HG03378 (cell line): ENCODE results near the gene RASGEF1C.
"Not testable (repeated sequence)": the region's sequence is repeated elsewhere in the genome, so short reads cannot be mapped to it uniquely, and the experiment has no call there.

ENCODE experiments used
- ATAC-seq: cut with Tn5 transposase; IDR thresholded peaks from one replicate; pipeline ENCODE4 v1.9.1; 2021; ENCODE audit warnings: mild to moderate bottlenecking, moderate library complexity; ENCODE audit not compliant: unreplicated experiment

The RASGEF1C gene

DNA sequence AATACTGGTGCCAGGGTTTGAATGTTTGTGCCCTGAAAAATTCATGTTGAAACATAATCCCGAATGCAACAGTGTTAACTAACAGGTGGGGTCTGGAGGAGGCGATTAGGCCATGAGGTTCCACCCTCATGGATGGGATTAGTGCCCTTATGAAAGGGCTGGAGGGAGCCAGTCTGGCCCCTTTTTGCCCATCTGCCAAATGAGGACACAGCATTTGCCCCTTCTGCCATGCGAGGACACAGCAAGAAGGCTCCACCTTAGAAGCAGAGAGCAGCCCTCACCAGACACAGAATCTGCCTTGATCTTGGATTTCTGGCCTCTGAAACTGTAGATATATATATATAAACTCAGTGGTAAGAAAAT lies 104.9 kb downstream of the RASGEF1C start:
- no peak for ATAC-seq

GRCh38 chr5:180103487-180104167 lies 105.4 kb downstream of the RASGEF1C start:
- ATAC-seq: no peak

DNA sequence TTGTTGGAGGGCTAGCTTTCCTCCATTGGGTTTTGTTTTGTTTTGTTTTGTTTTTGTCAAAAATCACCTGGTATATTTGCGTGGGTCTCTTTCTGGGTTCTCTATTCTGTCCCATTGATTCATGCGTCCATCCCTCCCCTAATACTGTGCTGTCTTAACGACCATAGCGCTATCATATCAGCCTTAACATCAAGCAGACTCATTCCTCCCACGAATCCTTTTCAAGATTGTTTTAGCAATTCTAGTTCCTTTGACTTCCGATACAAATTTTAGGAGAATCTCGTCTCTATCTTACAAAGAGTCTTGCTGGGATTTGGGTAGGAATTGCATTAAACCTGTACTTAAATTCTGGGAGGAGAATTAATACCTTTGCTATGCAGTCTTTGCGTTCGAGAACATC lies 106.4 kb downstream of the RASGEF1C start:
- ATAC-seq: no peak

GRCh38 chr5:180101451-180102105 lies 107.4 kb downstream of the RASGEF1C start:
- ATAC-seq: no peak

DNA sequence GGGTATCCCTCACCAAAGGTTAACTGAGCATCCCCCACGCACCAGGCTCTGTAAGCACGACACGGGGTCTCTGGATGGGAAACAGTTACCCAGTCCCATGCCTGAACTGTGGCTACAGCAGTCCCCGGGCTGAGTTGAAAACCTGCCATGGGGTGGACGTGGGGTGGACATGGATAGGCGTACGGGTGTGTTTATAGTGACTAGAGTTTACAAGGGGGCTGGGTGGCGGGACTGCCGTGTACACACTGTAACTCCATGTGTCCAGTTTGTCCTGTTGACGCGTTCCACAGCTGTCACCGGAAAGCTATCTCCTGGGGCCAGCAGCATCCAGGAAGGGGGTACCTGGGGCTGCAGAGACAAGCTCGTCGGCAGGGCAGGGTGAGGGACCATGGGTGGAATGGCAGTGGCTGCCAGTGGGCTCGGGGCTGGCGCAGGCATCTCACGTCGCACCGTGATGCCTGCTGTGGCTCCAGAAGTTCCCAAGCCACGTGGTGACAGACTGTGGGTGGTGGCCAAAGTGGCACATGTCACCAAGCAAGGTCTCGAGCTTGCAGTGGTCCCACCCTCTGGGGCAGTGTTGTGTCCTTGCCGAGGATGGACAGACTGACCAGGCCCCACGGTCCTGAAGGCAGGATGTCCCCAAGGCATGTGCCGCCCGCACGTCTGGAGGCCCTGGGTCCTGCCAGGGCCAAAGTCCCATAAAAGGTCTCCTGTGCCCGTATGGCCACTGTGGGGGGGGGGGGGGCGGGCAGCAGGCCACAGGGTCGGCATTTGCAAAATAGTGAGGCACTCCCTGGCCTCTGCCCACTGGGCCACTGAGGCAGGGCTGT lies 108.2 kb downstream of the RASGEF1C start:
- no peak for ATAC-seq

- ATAC-seq: no peak
Measured at GRCh38 chr5:180099733-180100611, 109.0 kb downstream of the RASGEF1C start.

DNA sequence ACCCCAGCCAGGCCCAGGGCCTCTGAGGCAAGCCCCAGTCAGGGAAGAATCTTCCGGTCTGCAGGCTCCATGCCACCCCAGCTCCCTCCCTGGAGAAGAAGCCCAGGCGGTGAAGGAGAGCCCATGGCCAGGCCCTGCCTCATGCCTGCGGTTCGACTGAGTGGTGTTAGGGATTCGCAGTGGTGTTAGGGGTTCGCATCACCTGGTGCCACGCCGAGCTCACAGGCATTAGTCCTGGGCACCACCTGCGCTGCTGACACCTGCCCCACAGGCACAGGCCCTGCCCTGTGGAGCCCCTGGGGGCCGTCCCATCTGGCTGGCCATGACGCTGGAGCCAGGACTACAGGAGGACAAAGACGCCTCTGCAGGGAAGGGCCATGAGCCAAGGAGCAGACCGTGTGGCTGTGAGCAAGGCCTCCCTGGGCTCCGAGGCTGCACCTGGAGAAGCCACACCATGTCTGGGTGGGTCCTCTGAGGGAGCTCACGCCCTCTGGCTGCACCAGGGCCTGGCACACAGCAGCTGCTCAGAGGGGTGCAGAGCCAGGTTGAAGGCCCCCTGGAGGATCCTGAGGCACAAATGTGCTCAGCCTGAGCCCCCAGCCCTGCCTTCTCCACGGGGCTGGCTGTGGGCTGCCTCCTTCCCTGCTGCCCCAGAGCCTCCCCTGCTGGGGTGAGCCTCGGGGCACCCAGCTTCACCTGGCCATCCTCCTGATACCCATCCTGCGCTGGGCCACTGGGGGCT lies 109.8 kb downstream of the RASGEF1C start:
- no peak for ATAC-seq

DNA sequence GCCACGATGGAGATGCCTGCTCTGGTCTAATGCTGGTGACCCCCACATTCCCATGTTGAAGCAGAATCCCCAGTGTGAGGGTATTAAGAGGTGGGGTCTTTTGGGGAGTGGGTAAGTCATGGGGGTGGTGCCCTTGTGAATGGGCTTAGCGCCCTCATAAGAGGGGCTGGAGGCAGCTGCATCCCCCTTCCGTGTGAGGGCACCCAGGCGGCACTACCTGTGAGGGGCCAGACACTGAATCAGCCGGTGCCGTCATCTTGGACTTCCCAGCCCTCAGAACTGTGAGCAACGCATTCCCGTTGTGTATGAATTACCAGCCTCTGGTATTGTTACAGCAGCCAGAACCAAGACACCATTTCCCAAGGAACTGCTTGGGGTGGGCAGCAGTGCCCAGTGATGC lies 110.5 kb downstream of the RASGEF1C start:
- ATAC-seq: no peak

DNA sequence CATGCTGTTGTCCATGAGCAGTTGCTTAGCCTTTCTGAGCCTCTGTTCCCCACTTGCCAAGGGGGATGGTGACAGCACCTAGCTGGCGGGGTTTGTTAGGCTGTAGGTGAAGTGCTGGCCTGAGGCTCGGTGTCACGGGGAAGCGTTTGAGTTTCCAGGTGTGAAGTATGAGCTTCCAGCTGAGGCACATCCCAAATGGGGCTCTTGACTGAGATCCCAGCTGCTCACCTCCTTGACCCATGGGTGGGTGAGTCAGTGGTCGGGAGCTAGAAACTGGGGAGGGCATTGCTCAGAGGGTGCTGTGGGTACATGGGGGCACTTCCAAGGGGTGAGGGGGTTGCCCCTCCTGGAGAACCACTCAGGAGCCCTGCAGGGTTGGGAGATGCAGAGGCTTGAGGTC lies 111.1 kb downstream of the RASGEF1C start:
- no peak for ATAC-seq

- no peak for ATAC-seq
Measured at GRCh38 chr5:180097163-180097894, 111.7 kb downstream of the RASGEF1C start.

DNA sequence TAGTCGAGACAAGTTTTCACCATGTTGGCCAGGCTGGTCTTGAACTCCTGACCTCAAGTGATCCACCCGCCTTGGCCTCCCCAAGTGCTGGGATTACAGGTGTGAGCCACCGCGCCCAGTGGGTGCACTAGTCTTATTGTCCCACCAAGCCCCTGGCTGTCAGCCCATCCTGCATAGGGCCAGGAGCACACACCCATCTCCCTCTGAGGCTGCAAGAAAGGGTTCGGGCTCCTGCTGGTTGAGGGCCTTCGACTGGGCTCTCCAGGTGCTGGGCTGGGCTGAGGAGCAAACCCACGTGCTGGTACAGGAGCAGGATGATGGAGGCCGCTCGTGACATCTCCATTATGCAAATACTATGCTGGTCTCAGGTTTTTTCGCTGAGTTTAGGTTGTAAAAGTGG lies 112.4 kb downstream of the RASGEF1C start:
- ATAC-seq: no peak

GRCh38 chr5:180095545-180095944 lies 113.5 kb downstream of the RASGEF1C start:
- no peak for ATAC-seq

- no peak for ATAC-seq
Measured at GRCh38 chr5:180093651-180094382, 115.2 kb downstream of the RASGEF1C start.

DNA sequence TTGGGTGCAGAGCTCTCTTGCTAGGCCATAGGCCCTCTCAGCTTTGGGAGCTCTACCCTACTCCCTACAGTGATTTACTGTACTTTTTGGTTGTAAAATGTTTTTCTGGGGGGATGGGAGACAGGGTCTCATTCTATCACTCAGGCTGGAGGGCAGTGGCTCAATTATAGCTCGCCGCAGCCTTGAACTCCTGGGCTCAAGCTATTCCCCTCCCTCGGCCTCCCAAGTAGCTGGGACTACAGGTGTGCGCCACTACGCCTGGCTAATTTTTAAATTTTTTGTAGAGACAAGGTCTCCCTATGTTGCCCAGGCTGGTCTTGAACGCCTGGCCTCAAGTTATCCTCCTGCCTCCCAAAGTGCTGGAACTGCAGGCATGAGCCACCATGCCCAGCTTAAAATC lies 115.8 kb downstream of the RASGEF1C start:
- ATAC-seq: no peak

GRCh38 chr5:180090769-180091546 lies 118.1 kb downstream of the RASGEF1C start:
- no peak for ATAC-seq

- no peak for ATAC-seq
Measured at GRCh38 chr5:180090098-180090768, 118.8 kb downstream of the RASGEF1C start.

DNA sequence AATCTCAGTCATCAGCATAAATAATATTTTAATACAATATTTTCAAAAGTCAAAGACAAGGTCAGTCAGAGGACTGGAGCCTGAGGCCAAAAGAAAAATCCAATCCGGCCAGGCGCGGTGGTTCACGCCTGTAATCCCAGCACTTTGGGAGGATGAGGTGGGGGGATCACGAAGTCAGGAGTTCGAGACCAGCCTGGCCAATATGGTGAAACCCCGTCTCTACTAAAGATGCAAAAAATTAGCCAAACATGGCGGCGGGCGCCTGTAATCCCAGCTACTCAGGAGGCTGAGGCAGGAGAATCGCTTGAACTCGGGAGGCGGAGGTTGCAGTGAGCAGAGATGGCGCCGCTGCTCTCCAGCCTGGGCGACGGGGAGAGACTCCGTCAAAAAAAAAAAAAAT lies 119.4 kb downstream of the RASGEF1C start:
- ATAC-seq: not testable (repeated sequence)

GRCh38 chr5:180088561-180088960 lies 120.5 kb downstream of the RASGEF1C start:
- ATAC-seq: no peak
